ENCODE data around the gene TPRG1. TPM values are rescaled to one million over a fixed set of nuclear protein-coding genes. Genes with fewer than 3 reads are reported as not detected.

Gene TPRG1
- total RNA-seq, 1 experiment from 2014 or later = 0.55 TPM

GRCh38 chr3:189320511-189320910, 148.7 kb downstream of the TPRG1 start (continued):
- no peak for TF ChIP-seq CREB1 (CRISPR knock-in tag; IDR thresholded peaks at IDR 0.05)
- no peak for TF ChIP-seq ZNF317 (CRISPR knock-in tag; IDR thresholded peaks at IDR 0.05; ENCODE audit: borderline replicate concordance, low read depth)

- TF ChIP-seq NR2C2 (CRISPR knock-in tag; IDR thresholded peaks at IDR 0.05) (no peak), STAT6 (CRISPR knock-in tag; conservative IDR thresholded peaks at IDR 0.05; ENCODE audit: low read depth) (no peak), ERG (CRISPR knock-in tag; IDR thresholded peaks at IDR 0.05) (no peak), HMGA2 (CRISPR knock-in tag; IDR thresholded peaks at IDR 0.05) (no peak), ZNF532 (CRISPR knock-in tag; IDR thresholded peaks at IDR 0.05; ENCODE audit: borderline replicate concordance) (no peak), MYBL2 (CRISPR knock-in tag; IDR thresholded peaks at IDR 0.05) (no peak), NFATC4 (CRISPR knock-in tag; IDR thresholded peaks at IDR 0.05) (no peak), NFYB (CRISPR knock-in tag; conservative IDR thresholded peaks at IDR 0.05; ENCODE audit: low read depth) (no peak), EMX1 (CRISPR knock-in tag; IDR thresholded peaks at IDR 0.05) (no peak), ATF3 (CRISPR knock-in tag; conservative IDR thresholded peaks at IDR 0.05) (no peak), E2F4 (CRISPR knock-in tag; IDR thresholded peaks at IDR 0.05; ENCODE audit: borderline replicate concordance, low read depth) (no peak)
- H3K27me3 Mint-ChIP-seq (ENCODE audit: low read depth) = no peaks in the 10 kb centered on the region
- ATAC-seq (no peak), DNase-seq (ENCODE audit: low spot score) (no peak)
- ChIA-PET CTCF (no interaction called here), POLR2A (no interaction called here)
- no peaks in the 10 kb centered on the region for H3K4me1 Mint-ChIP-seq
- no peaks in the 10 kb centered on the region for H3K9me3 Mint-ChIP-seq
- H3K27ac Mint-ChIP-seq = no peak overlapping the region
- H3K36me3 Mint-ChIP-seq = no peaks in the 10 kb centered on the region
- no peak overlapping the region for H3K4me3 Mint-ChIP-seq
These were observed 150.6 kb downstream of the TPRG1 start for GRCh38 chr3:189322339-189322738.

GRCh38 chr3:189324538-189325138, 152.9 kb downstream of the TPRG1 start:
- ATAC-seq (no peak), DNase-seq (ENCODE audit: low spot score) (no peak)
- no peaks in the 10 kb centered on the region for H3K36me3 Mint-ChIP-seq
- H3K4me1 Mint-ChIP-seq = no peaks in the 10 kb centered on the region
- no peak overlapping the region for H3K4me3 Mint-ChIP-seq
- H3K27me3 Mint-ChIP-seq (ENCODE audit: low read depth) = no peaks in the 10 kb centered on the region
- no peak overlapping the region for H3K27ac Mint-ChIP-seq
- POLR2A ChIA-PET = no interaction called here
- no peaks in the 10 kb centered on the region for H3K9me3 Mint-ChIP-seq
- CTCF ChIA-PET = no interaction called here
- TF ChIP-seq ZBTB43 (CRISPR knock-in tag; IDR thresholded peaks at IDR 0.05) (no peak), MXD4 (CRISPR knock-in tag; IDR thresholded peaks at IDR 0.05; ENCODE audit: borderline replicate concordance) (no peak), ZNF263 (CRISPR knock-in tag; IDR thresholded peaks at IDR 0.05; ENCODE audit: low read depth) (no peak), ERG (CRISPR knock-in tag; IDR thresholded peaks at IDR 0.05) (no peak), SMAD4 (CRISPR knock-in tag; IDR thresholded peaks at IDR 0.05) (no peak), FOXJ3 (CRISPR knock-in tag; IDR thresholded peaks at IDR 0.05; ENCODE audit: borderline replicate concordance) (no peak)
